SK-N-SH treated with all-trans-retinoic acid at 6 μM for 48 hours (cell line): ENCODE results near the gene SERPINE2.

Source experiments
- BACH2 ChIP-seq: fragments of 250-450 bp; sonication (Bioruptor Pico); IDR thresholded peaks from 2 replicates; pipeline ENCODE4 v1.9.0; 2021; ENCODE audit warnings: mild to moderate bottlenecking, borderline replicate concordance
- GLIS3 ChIP-seq: fragments of 250-450 bp; sonication (Bioruptor Pico); IDR thresholded peaks from 2 replicates; pipeline ENCODE4 v1.5.0; 2020; ENCODE audit warnings: mild to moderate bottlenecking, moderate library complexity
- ZNF70 ChIP-seq: fragments of 450-650 bp; formaldehyde crosslinking; IDR thresholded peaks from 2 replicates; pipeline ENCODE4 v1.5.0; 2020; ENCODE audit warnings: mild to moderate bottlenecking, moderate library complexity

- TF ChIP-seq ZNF70 (CRISPR knock-in tag) (no peak), GLIS3 (no peak), BACH2 (CRISPR knock-in tag) (no peak)
These were observed 104.2 kb downstream of the SERPINE2 start for GRCh38 chr2:223934870-223935269.
